ENCODE results near the gene OTX1. TPM values are rescaled to one million over a fixed set of nuclear protein-coding genes. Genes with fewer than 3 reads are reported as not detected.

OTX1 gene
- total and polyA plus RNA-seq, 11 donors: 0.15 TPM; not detected in 10

- intact Hi-C loops (cut with DNase I): no loop called here
- Histone ChIP-seq H3K27me3 (no peaks in the 10 kb centered on the region), H3K27ac (no peak overlapping the region), H3K9me3 (peaks cover 0 to 2% (median 0%) of the 10 kb centered on the region in 12 donors), H3K4me3 (no peak overlapping the region), H3K4me1 (no peaks in the 10 kb centered on the region), H3K36me3 (no peaks in the 10 kb centered on the region)
- ATAC-seq (no peak), DNase-seq (no peak)
- TF ChIP-seq CTCF (IDR thresholded peaks at IDR 0.05) (no peak), POLR2A (IDR thresholded peaks at IDR 0.05) (no peak)
- 72 to 78% (median 75%) methylated on average over 1 of the region's 1 CpG for WGBS, 4 donors
Observed at GRCh38 chr2:63093502-63093901, 42.9 kb downstream of the OTX1 start.

- Histone ChIP-seq H3K4me1 (no peaks in the 10 kb centered on the region), H3K9me3 (peaks cover 0 to 9% (median 0%) of the 10 kb centered on the region in 12 donors), H3K36me3 (no peaks in the 10 kb centered on the region), H3K4me3 (no peak overlapping the region), H3K27me3 (no peaks in the 10 kb centered on the region), H3K27ac (no peak overlapping the region)
- DNase-seq: no peak
- intact Hi-C loops (cut with DNase I): no loop called here
- no peak for TF ChIP-seq POLR2A (IDR thresholded peaks at IDR 0.05)
- no peak for TF ChIP-seq CTCF (IDR thresholded peaks at IDR 0.05)
- 42 to 60% (median 53%) methylated on average over 1 of the region's 1 CpG for WGBS, 4 donors
- no peak for ATAC-seq
Observed at GRCh38 chr2:63096491-63096890, 45.9 kb downstream of the OTX1 start.

GRCh38 chr2:63099032-63099431 lies 48.4 kb downstream of the OTX1 start:
- 76 to 84% (median 82%) methylated on average over 1 of the region's 1 CpG for WGBS, 4 donors
- no peak overlapping the region for H3K27ac ChIP-seq
- no peaks in the 10 kb centered on the region for H3K4me1 ChIP-seq
- H3K36me3 ChIP-seq: no peaks in the 10 kb centered on the region
- DNase-seq (no peak), ATAC-seq (no peak)
- H3K9me3 ChIP-seq: peaks cover 0 to 29% (median 7%) of the 10 kb centered on the region in 12 donors
- H3K4me3 ChIP-seq: no peak overlapping the region
- no peak for TF ChIP-seq POLR2A (IDR thresholded peaks at IDR 0.05)
- no peak for TF ChIP-seq CTCF (IDR thresholded peaks at IDR 0.05)
- intact Hi-C loops (cut with DNase I): no loop called here
- H3K27me3 ChIP-seq: no peaks in the 10 kb centered on the region

- DNase-seq (no peak), ATAC-seq (no peak)
- H3K27ac ChIP-seq: no peak overlapping the region
- intact Hi-C loops (cut with DNase I): no loop called here
- peaks cover 0 to 47% (median 15%) of the 10 kb centered on the region in 12 donors for H3K9me3 ChIP-seq
- WGBS, 4 donors: 75 to 81% (median 78%) methylated on average over 2 of the region's 2 CpGs
- H3K4me3 ChIP-seq: no peak overlapping the region
- no peaks in the 10 kb centered on the region for H3K36me3 ChIP-seq
- no peaks in the 10 kb centered on the region for H3K27me3 ChIP-seq
- TF ChIP-seq CTCF (IDR thresholded peaks at IDR 0.05) (no peak), POLR2A (IDR thresholded peaks at IDR 0.05) (no peak)
- H3K4me1 ChIP-seq: no peaks in the 10 kb centered on the region
Observed at GRCh38 chr2:63101954-63102353, 51.3 kb downstream of the OTX1 start.

Measured in heart left ventricle (tissue), 16 donors.